ENCODE data around the gene DLX5. TPM values are rescaled to one million over a fixed set of nuclear protein-coding genes. Genes with fewer than 3 reads are reported as not detected.

The DLX5 gene
- total and polyA plus RNA-seq, 2 donors (not counting 1 experiment from before 2014, with no cell fraction given) = not detected

DNA sequence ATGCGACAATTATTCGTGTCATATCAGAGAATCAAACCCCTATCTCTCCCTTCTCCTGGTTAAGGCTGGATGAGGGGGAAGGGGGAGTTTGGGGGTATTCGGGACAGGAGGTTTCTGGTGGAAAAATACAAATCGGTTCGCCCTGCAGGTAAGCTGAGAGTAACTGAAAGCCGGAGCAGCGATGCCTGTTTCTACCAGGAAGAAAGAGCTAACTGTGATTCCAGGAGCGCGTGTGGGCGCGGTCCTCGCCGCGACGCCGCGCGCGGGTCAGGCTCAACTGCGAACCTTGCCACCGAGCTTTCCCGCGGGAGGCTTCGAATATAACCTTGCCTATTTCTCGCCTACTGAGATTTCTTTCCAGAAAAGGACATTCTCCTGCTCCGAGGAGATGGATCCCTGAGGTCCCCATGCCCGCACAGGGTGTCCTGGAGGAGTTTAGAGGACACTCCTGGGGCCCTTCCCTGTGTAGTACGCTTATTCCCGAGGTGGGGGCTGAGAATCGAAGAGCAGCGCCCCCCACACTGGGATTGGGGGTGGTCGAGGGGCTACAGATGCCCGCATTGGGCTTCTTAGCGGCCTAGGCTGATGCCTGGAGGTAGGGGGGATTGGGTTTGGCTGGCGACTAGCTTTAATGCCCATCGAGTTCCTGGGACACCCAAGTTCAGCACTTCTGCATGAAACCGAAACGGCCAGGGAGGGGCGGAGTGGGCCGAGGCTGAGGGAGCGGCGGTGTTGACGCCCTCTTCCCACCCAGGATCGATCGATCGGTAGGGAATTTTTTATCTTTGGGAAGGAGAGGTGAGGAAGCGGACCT, 32.2 kb downstream of the DLX5 start:
- TF ChIP-seq, protein P1, sequence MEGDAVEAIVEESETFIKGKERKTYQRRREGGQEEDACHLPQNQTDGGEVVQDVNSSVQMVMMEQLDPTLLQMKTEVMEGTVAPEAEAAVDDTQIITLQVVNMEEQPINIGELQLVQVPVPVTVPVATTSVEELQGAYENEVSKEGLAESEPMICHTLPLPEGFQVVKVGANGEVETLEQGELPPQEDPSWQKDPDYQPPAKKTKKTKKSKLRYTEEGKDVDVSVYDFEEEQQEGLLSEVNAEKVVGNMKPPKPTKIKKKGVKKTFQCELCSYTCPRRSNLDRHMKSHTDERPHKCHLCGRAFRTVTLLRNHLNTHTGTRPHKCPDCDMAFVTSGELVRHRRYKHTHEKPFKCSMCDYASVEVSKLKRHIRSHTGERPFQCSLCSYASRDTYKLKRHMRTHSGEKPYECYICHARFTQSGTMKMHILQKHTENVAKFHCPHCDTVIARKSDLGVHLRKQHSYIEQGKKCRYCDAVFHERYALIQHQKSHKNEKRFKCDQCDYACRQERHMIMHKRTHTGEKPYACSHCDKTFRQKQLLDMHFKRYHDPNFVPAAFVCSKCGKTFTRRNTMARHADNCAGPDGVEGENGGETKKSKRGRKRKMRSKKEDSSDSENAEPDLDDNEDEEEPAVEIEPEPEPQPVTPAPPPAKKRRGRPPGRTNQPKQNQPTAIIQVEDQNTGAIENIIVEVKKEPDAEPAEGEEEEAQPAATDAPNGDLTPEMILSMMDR (IDR thresholded peaks at IDR 0.05) = no peak
- TF ChIP-seq EZH2 (IDR thresholded peaks at IDR 0.05; ENCODE audit: borderline replicate concordance, insufficient read depth, low read depth, low read length, poor library complexity, severe bottlenecking) = no peak
- no peak overlapping the region for H3K4me3 Mint-ChIP-seq
- Histone ChIP-seq H3K9me3 (ENCODE audit: control extremely low read depth in 1 of 3, control insufficient read depth in 2 of 3, insufficient read depth in 1 of 3, low read length in 2 of 3) (peaks cover 0 to 27% (median 2%) of the 10 kb centered on the region in 3 donors), H4K20me1 (ENCODE audit: control insufficient read depth, insufficient read depth, low read length, poor library complexity, severe bottlenecking) (no peaks in the 10 kb centered on the region), H3K4me2 (replicated peaks; ENCODE audit: low read depth, low read length, poor library complexity, severe bottlenecking) (no peak overlapping the region), H3K4me3 (ENCODE audit: control extremely low read depth in 1 of 5, extremely low read depth in 1 of 5, insufficient read depth in 1 of 5, low read depth in 2 of 5, low read length in 4 of 5) (no peak overlapping the region), H3K36me3 (replicated peaks in 1 of 2; ENCODE audit: control extremely low read depth in 1 of 2, control insufficient read depth in 1 of 2, extremely low read depth in 1 of 2, insufficient read depth in 2 of 2, low read length in 1 of 2) (no peaks in the 10 kb centered on the region), H3K9ac (ENCODE audit: low read length) (no peak overlapping the region), H3K79me2 (ENCODE audit: control insufficient read depth, insufficient read depth, low read length) (no peaks in the 10 kb centered on the region), H3K27me3 (replicated peaks in 1 of 4; ENCODE audit: control extremely low read depth in 1 of 4, control insufficient read depth in 3 of 4, insufficient read depth in 4 of 4, low read length in 3 of 4) (peaks cover 0 to 60% (median 55%) of the 10 kb centered on the region in 4 experiments), H2AFZ (ENCODE audit: insufficient read depth, low read depth, low read length, poor library complexity, severe bottlenecking) (no peak overlapping the region), H3K27ac (ENCODE audit: low read length in 2 of 2) (no peak overlapping the region), H3K4me1 (ENCODE audit: control insufficient read depth in 2 of 2, insufficient read depth in 2 of 2, low read length in 2 of 2) (peaks cover 0 to 4% of the 10 kb centered on the region in 2 donors)
- H3K27me3 Mint-ChIP-seq = peaks cover 78% of the 10 kb centered on the region
- 22% methylated on average over 41 of the region's 47 CpGs for WGBS (ENCODE audit: insufficient coverage)
- ATAC-seq (ENCODE audit: low read depth) = no peak
- CTCF ChIA-PET = no interaction called here
- no peaks in the 10 kb centered on the region for H3K9me3 Mint-ChIP-seq (ENCODE audit: insufficient read depth)
- DNase-seq = no peak
- no peak overlapping the region for H3K27ac Mint-ChIP-seq
- POLR2A ChIA-PET = no interaction called here
- H3K4me1 Mint-ChIP-seq = peaks cover 4% of the 10 kb centered on the region
- intact Hi-C loops (cut with micrococcal nuclease) = no loop called here

- peaks cover 77% of the 10 kb centered on the region for H3K27me3 Mint-ChIP-seq
- Histone ChIP-seq H3K4me3 (ENCODE audit: control extremely low read depth in 1 of 5, extremely low read depth in 1 of 5, insufficient read depth in 1 of 5, low read depth in 2 of 5, low read length in 4 of 5) (no peak overlapping the region), H3K27ac (ENCODE audit: low read length in 2 of 2) (no peak overlapping the region), H3K9me3 (ENCODE audit: control extremely low read depth in 1 of 3, control insufficient read depth in 2 of 3, insufficient read depth in 1 of 3, low read length in 2 of 3) (peaks cover 0 to 27% (median 2%) of the 10 kb centered on the region in 3 donors), H4K20me1 (ENCODE audit: control insufficient read depth, insufficient read depth, low read length, poor library complexity, severe bottlenecking) (no peaks in the 10 kb centered on the region), H2AFZ (ENCODE audit: insufficient read depth, low read depth, low read length, poor library complexity, severe bottlenecking) (no peak overlapping the region), H3K4me2 (replicated peaks; ENCODE audit: low read depth, low read length, poor library complexity, severe bottlenecking) (no peak overlapping the region), H3K79me2 (ENCODE audit: control insufficient read depth, insufficient read depth, low read length) (no peaks in the 10 kb centered on the region), H3K9ac (ENCODE audit: low read length) (no peak overlapping the region), H3K4me1 (ENCODE audit: control insufficient read depth in 2 of 2, insufficient read depth in 2 of 2, low read length in 2 of 2) (peaks cover 0 to 4% of the 10 kb centered on the region in 2 donors), H3K36me3 (replicated peaks in 1 of 2; ENCODE audit: control extremely low read depth in 1 of 2, control insufficient read depth in 1 of 2, extremely low read depth in 1 of 2, insufficient read depth in 2 of 2, low read length in 1 of 2) (no peaks in the 10 kb centered on the region), H3K27me3 (replicated peaks in 1 of 4; ENCODE audit: control extremely low read depth in 1 of 4, control insufficient read depth in 3 of 4, insufficient read depth in 4 of 4, low read length in 3 of 4) (peaks cover 0 to 58% (median 53%) of the 10 kb centered on the region in 4 experiments)
- no peak overlapping the region for H3K4me3 Mint-ChIP-seq
- ATAC-seq (ENCODE audit: low read depth) (no peak), DNase-seq (no peak)
- POLR2A ChIA-PET = no interaction called here
- H3K9me3 Mint-ChIP-seq (ENCODE audit: insufficient read depth) = no peaks in the 10 kb centered on the region
- intact Hi-C loops (cut with micrococcal nuclease) = no loop called here
- TF ChIP-seq EZH2 (IDR thresholded peaks at IDR 0.05; ENCODE audit: borderline replicate concordance, insufficient read depth, low read depth, low read length, poor library complexity, severe bottlenecking) = no peak
- TF ChIP-seq, protein P1 (IDR thresholded peaks at IDR 0.05) = no peak
- CTCF ChIA-PET = interaction anchor here (0.7 kb wide), 1 partner anchor 123 kb away, joined by 8 read pairs; no protein-coding TSS in a partner anchor
- peaks cover 4% of the 10 kb centered on the region for H3K4me1 Mint-ChIP-seq
- no CpG with 5 or more reads among the region's 13 CpGs for WGBS (ENCODE audit: insufficient coverage)
- H3K27ac Mint-ChIP-seq = no peak overlapping the region
Measured at GRCh38 chr7:96991546-96992191, 33.0 kb downstream of the DLX5 start.
